Fibroblast of skin of back (primary cell): ENCODE results near the gene SHROOM3.

Experiments
- DNase-seq: peaks from one replicate; pipeline ENCODE4 v3.0.0-alpha.2; 2013

The SHROOM3 gene

GRCh38 chr4:76831711-76832373 lies 396.8 kb downstream of the SHROOM3 start:
- DNase-seq: no peak
